ENCODE results near the gene KIRREL2.

- TF ChIP-seq POLR2A (IDR thresholded peaks at IDR 0.05) (no peak), CTCF (IDR thresholded peaks at IDR 0.05 in 8 of 11, conservative IDR thresholded peaks at IDR 0.05 in 3 of 11) (no peak)
Measured at GRCh38 chr19:35863018-35863417, 6.3 kb downstream of the KIRREL2 start.

Data from spleen (tissue), 7 donors.